SK-N-SH treated with all-trans-retinoic acid at 6 μM for 48 hours (cell line): ENCODE data around the gene CHRNE.
"Not testable (repeated sequence)": the region's sequence is repeated elsewhere in the genome, so short reads cannot be mapped to it uniquely, and the experiment has no call there.

Source experiments
- CSRNP3 ChIP-seq: fragments of 250-450 bp; sonication (Bioruptor Pico); IDR thresholded peaks from 2 replicates; pipeline ENCODE4 v1.5.1; 2021; ENCODE audit warnings: mild to moderate bottlenecking, moderate library complexity
- GLIS3 ChIP-seq: fragments of 250-450 bp; sonication (Bioruptor Pico); IDR thresholded peaks from 2 replicates; pipeline ENCODE4 v1.5.0; 2020; ENCODE audit warnings: mild to moderate bottlenecking, moderate library complexity
- ISL1 ChIP-seq: fragments of 250-450 bp; sonication (Bioruptor Pico); IDR thresholded peaks from 2 replicates; pipeline ENCODE4 v2.1.2; 2022; ENCODE audit warnings: mild to moderate bottlenecking, moderate library complexity
- PATZ1 ChIP-seq: fragments of 250-450 bp; sonication (Bioruptor Pico); IDR thresholded peaks from 2 replicates; pipeline ENCODE4 v1.8.0; 2020; ENCODE audit warnings: mild to moderate bottlenecking, moderate library complexity, borderline replicate concordance
- ZFP3 ChIP-seq: fragments of 250-450 bp; sonication (Bioruptor Pico); IDR thresholded peaks from 2 replicates; pipeline ENCODE4 v1.5.0; 2020; ENCODE audit warnings: mild to moderate bottlenecking, moderate library complexity
- ZNF565 ChIP-seq: fragments of 450-650 bp; formaldehyde crosslinking; conservative IDR thresholded peaks from 2 replicates; pipeline ENCODE4 v1.5.0; 2020; ENCODE audit warnings: low read depth, mild to moderate bottlenecking, moderate library complexity

- not testable (repeated sequence) for TF ChIP-seq ZFP3 (CRISPR knock-in tag); ISL1 (CRISPR knock-in tag); ZNF565; GLIS3 (CRISPR knock-in tag); PATZ1 (CRISPR knock-in tag); CSRNP3 (CRISPR knock-in tag)
These were observed 3.7 kb upstream of the CHRNE start for GRCh38 chr17:4906642-4907041.
